ENCODE results near the gene NAPSA. TPM values are rescaled to one million over a fixed set of nuclear protein-coding genes. Genes with fewer than 3 reads are reported as not detected.

The NAPSA gene
- total RNA-seq, 1 donor from 2014 or later, result not detected

DNA sequence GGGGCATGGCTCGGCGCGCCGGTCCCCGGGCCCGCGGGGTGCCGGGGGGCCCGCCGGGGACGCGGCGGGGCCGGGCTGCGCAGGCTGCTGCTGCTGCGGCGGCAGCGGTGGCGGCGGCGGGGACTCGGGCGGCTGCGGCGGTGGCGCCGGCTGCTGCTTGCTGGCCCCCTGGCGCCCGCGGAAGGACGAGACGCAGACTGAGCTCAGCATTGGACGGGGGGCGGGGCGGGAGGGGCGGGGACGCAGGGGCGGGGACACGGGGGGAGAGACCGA lies 36.6 kb downstream of the NAPSA start:
- Mint-ChIP-seq H3K27ac (ENCODE audit: unreplicated experiment) (no peak overlapping the region), H3K9me3 (ENCODE audit: unreplicated experiment) (peaks cover 44% of the 10 kb centered on the region), H3K4me3 (ENCODE audit: unreplicated experiment) (no peak overlapping the region), H3K4me1 (ENCODE audit: unreplicated experiment) (no peaks in the 10 kb centered on the region), H3K36me3 (ENCODE audit: low read depth, unreplicated experiment) (peaks cover 40% of the 10 kb centered on the region), H3K27me3 (ENCODE audit: unreplicated experiment) (peaks cover 38% of the 10 kb centered on the region)
- TF ChIP-seq, protein P1, sequence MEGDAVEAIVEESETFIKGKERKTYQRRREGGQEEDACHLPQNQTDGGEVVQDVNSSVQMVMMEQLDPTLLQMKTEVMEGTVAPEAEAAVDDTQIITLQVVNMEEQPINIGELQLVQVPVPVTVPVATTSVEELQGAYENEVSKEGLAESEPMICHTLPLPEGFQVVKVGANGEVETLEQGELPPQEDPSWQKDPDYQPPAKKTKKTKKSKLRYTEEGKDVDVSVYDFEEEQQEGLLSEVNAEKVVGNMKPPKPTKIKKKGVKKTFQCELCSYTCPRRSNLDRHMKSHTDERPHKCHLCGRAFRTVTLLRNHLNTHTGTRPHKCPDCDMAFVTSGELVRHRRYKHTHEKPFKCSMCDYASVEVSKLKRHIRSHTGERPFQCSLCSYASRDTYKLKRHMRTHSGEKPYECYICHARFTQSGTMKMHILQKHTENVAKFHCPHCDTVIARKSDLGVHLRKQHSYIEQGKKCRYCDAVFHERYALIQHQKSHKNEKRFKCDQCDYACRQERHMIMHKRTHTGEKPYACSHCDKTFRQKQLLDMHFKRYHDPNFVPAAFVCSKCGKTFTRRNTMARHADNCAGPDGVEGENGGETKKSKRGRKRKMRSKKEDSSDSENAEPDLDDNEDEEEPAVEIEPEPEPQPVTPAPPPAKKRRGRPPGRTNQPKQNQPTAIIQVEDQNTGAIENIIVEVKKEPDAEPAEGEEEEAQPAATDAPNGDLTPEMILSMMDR (IDR thresholded peaks at IDR 0.05; ENCODE audit: unreplicated experiment), result no peak
- DNase-seq (ENCODE audit: low spot score), result no peak

DNA sequence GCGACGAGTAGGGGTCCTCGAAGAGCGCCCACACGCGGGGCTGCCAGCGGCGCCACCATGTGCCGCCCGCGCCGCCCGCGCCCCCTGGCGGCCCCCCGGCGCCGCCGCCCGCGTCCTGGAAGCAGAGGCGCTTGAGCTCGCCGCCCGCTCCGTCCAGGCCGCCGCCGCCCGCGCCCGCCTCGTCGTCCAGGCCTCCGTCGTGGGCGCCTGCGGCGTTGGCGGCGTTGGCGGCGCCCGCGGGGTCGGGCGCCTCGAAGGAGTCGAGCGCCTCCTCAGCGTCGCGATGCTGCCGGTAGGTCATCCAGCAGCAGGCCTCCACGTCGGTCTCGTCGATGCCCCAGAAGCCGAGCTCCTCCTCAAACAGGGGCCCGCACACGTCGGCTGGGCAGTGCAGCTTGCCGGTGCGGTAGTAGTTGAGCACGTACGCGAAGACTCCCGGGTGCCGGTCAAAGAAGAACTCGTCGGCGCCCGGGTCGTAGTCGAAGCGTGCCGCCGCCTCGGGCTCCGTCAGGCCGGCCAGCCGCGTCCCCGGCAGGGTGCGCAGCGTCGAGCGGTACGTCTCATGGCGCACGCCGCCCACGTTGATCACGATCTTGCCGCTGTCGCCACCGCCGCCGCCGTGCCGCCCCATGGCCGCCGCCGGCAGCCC lies 37.1 kb downstream of the NAPSA start:
- TF ChIP-seq, protein P1 (IDR thresholded peaks at IDR 0.05; ENCODE audit: unreplicated experiment), result no peak
- Mint-ChIP-seq H3K9me3 (ENCODE audit: unreplicated experiment) (peaks cover 49% of the 10 kb centered on the region), H3K4me1 (ENCODE audit: unreplicated experiment) (no peaks in the 10 kb centered on the region), H3K27ac (ENCODE audit: unreplicated experiment) (no peak overlapping the region), H3K4me3 (ENCODE audit: unreplicated experiment) (no peak overlapping the region), H3K36me3 (ENCODE audit: low read depth, unreplicated experiment) (peaks cover 45% of the 10 kb centered on the region), H3K27me3 (ENCODE audit: unreplicated experiment) (peaks cover 38% of the 10 kb centered on the region)
- no peak for DNase-seq (ENCODE audit: low spot score)

DNA sequence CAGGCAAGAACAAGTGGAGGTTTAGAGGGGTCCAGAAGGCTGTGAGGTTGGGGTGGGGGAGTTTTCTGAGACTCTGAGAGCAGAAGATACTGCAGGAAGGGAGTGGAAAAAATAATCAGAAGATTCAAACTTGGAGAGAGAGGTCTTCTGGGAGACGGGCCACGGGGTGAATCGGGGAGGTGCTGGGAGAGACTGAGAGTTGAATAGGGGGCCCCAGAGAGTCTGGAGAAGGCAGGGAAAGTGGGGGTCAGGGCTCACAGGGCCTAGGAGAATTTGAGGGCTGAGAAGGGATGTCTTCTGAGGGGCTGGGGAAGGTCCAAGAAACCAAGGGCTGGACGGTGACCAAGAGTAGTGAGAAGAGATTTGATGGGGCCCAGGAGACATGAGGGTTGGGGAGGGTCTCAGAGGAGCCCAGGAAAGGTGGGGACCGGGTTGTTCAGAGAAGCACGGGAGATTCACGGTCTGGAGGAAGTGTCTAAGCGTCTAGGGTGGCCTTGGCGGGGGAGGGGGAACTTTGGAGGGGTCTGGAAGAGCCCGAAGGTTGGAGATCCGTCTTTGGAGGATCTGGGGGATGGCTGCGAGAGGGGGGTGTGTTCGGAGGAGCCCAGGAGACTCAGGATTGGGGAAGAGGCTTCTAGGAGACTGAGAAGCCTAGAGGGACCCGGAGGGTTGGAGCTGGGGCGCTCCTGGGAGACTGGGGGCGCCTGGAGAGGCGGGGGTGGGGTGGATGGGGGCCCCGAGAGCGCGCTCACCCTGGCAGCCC lies 37.8 kb downstream of the NAPSA start:
- TF ChIP-seq, protein P1 (IDR thresholded peaks at IDR 0.05; ENCODE audit: unreplicated experiment), result no peak
- Mint-ChIP-seq H3K27ac (ENCODE audit: unreplicated experiment) (peak overlapping the region; percentile 42), H3K9me3 (ENCODE audit: unreplicated experiment) (peaks cover 53% of the 10 kb centered on the region), H3K4me1 (ENCODE audit: unreplicated experiment) (no peaks in the 10 kb centered on the region), H3K27me3 (ENCODE audit: unreplicated experiment) (peaks cover 36% of the 10 kb centered on the region), H3K4me3 (ENCODE audit: unreplicated experiment) (no peak overlapping the region), H3K36me3 (ENCODE audit: low read depth, unreplicated experiment) (peaks cover 46% of the 10 kb centered on the region)
- no peak for DNase-seq (ENCODE audit: low spot score)

DNA sequence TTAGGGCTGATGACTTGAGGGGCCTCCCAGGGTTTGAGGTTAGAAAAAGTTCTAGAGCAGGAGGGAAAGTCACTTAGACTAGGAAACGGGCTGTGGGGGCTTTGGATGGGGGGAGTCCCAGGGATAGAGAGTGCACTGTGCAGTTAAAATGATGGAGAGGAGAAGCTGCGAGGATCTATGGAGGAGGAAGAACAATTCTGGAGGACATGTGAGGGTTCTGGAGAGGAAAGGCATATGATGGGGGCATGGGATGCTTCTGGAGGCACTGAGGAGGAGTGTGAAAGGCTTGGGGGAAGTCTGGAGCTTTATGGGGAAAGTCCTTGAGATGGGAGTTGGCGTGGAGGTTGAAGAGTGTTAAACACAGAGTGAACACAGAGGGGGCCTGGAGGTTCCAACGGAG lies 38.4 kb downstream of the NAPSA start:
- peaks cover 41% of the 10 kb centered on the region for H3K27me3 Mint-ChIP-seq (ENCODE audit: unreplicated experiment)
- peaks cover 50% of the 10 kb centered on the region for H3K36me3 Mint-ChIP-seq (ENCODE audit: low read depth, unreplicated experiment)
- peaks cover 59% of the 10 kb centered on the region for H3K9me3 Mint-ChIP-seq (ENCODE audit: unreplicated experiment)
- H3K4me1 Mint-ChIP-seq (ENCODE audit: unreplicated experiment), result no peaks in the 10 kb centered on the region
- TF ChIP-seq, protein P1 (IDR thresholded peaks at IDR 0.05; ENCODE audit: unreplicated experiment), result no peak
- DNase-seq (ENCODE audit: low spot score), result no peak
- H3K4me3 Mint-ChIP-seq (ENCODE audit: unreplicated experiment), result peak overlapping the region; percentile 42
- no peak overlapping the region for H3K27ac Mint-ChIP-seq (ENCODE audit: unreplicated experiment)

DNA sequence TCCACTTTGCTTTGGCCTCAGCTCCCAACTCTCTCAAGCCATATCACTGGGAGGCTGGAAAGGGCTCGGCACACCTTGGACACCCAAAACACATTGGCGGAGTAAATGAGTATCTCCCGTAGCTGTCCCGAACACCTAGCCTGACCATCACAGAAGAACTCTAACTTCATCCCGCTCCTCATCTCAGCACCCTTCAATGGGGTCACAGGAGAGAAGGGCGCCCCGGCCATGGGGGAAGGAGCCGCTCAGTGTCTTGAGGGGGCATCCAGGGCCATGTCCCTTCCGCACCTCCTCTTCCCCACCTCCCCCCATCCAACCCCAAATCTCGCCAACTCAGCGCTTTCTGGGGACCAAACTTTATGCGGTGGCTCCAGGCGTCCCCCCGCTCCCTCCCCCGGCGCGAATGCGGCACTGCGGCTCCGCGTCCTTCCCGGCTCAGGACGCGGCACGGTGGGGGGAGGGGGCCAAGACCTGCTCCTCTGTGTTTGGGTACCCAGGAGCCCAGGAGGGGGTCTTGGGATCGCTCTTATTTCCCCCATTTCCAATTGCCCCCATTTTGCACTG lies 39.3 kb downstream of the NAPSA start:
- Mint-ChIP-seq H3K9me3 (ENCODE audit: unreplicated experiment) (peaks cover 53% of the 10 kb centered on the region), H3K4me1 (ENCODE audit: unreplicated experiment) (no peaks in the 10 kb centered on the region), H3K27ac (ENCODE audit: unreplicated experiment) (no peak overlapping the region), H3K4me3 (ENCODE audit: unreplicated experiment) (no peak overlapping the region), H3K27me3 (ENCODE audit: unreplicated experiment) (peaks cover 41% of the 10 kb centered on the region), H3K36me3 (ENCODE audit: low read depth, unreplicated experiment) (peaks cover 47% of the 10 kb centered on the region)
- DNase-seq (ENCODE audit: low spot score), result no peak
- TF ChIP-seq, protein P1 (IDR thresholded peaks at IDR 0.05; ENCODE audit: unreplicated experiment), result no peak
